Ectodermal cell (in vitro differentiated cells): ENCODE measurements around the gene IRF2. TPM values are rescaled to one million over a fixed set of nuclear protein-coding genes. Genes with fewer than 3 reads are reported as not detected.

Experiments
- H3K27ac ChIP-seq: 2 replicates; pipeline ENCODE4 v1.7.0; 2013; ENCODE audit warnings: mild to moderate bottlenecking, low read depth, low read length; ENCODE audit not compliant: insufficient read depth, poor library complexity, severe bottlenecking
- H3K27me3 ChIP-seq: 2 replicates; pipeline ENCODE4 v1.7.0; 2013; ENCODE audit warnings: mild to moderate bottlenecking, low read length; ENCODE audit not compliant: insufficient read depth, control insufficient read depth, poor library complexity, severe bottlenecking
- H3K36me3 ChIP-seq: one replicate; pipeline ENCODE4 v1.7.0; 2013; ENCODE audit warnings: low read length; ENCODE audit not compliant: control insufficient read depth, insufficient read depth
- H3K4me1 ChIP-seq: one replicate; pipeline ENCODE4 v1.7.0; 2013; ENCODE audit warnings: low read length; ENCODE audit not compliant: control insufficient read depth, insufficient read depth
- H3K4me3 ChIP-seq: 2 replicates; pipeline ENCODE4 v1.7.0; 2013; ENCODE audit warnings: low read depth, low read length, control low read depth; ENCODE audit not compliant: insufficient read depth
- H3K9me3 ChIP-seq: 2 replicates; pipeline ENCODE4 v1.7.0; 2013; ENCODE audit warnings: mild to moderate bottlenecking, low read length, moderate library complexity; ENCODE audit not compliant: control insufficient read depth
- WGBS, 2 experiments: methylation state at CpG; one replicate each; pipeline ENCODE4 v1.1.7; 2013; ENCODE audit warnings: missing lambda C conversion rate in 2 of 2; 5-methylcytosine and 5-hydroxymethylcytosine counted together
- polyA plus RNA-seq, 4 experiments: library from polyadenylated mRNA; stranded (reverse); fragments of 50-300 nt; gene quantifications; one replicate each; pipeline ENCODE4 v1.2.3, GENCODE V29; 2013

The IRF2 gene
- 7.3 TPM for polyA plus RNA-seq (2013, experiment 1 of 4)
- polyA plus RNA-seq (2013, experiment 2 of 4): 7.9 TPM
- polyA plus RNA-seq (2013, experiment 3 of 4): 6.2 TPM
- polyA plus RNA-seq (2013, experiment 4 of 4): 8.1 TPM

GRCh38 chr4:184474263-184475095 is at the start of gene IRF2:
Gene IRF2 (minus strand): TSS chr4:184474550. CDS start chr4:184429064, 45,486 bp downstream.
- peak within 1 kb of the TSS; percentile 60 for H3K27ac ChIP-seq
- H3K27me3 ChIP-seq: peaks cover 5% of the 10 kb centered on the region
- no peaks in the 10 kb centered on the region for H3K36me3 ChIP-seq
- H3K4me3 ChIP-seq: peak within 1 kb of the TSS; percentile 81
- H3K4me1 ChIP-seq: no peaks in the 10 kb centered on the region
- WGBS, 2 experiments: 0 to 1% methylated on average over 63 to 65 of the region's 66 CpGs
- H3K9me3 ChIP-seq: no peaks in the 10 kb centered on the region

GRCh38 chr4:184515606-184516005 is 41.3 kb upstream of the IRF2 start:
- H3K9me3 ChIP-seq: peaks cover 3% of the 10 kb centered on the region
- 79 to 84% methylated on average over 3 of the region's 3 CpGs for WGBS, 2 experiments
- peaks cover 21% of the 10 kb centered on the region for H3K4me1 ChIP-seq
- H3K4me3 ChIP-seq: no peak overlapping the region
- H3K27me3 ChIP-seq: no peaks in the 10 kb centered on the region
- no peaks in the 10 kb centered on the region for H3K36me3 ChIP-seq
- H3K27ac ChIP-seq: no peak overlapping the region

DNA sequence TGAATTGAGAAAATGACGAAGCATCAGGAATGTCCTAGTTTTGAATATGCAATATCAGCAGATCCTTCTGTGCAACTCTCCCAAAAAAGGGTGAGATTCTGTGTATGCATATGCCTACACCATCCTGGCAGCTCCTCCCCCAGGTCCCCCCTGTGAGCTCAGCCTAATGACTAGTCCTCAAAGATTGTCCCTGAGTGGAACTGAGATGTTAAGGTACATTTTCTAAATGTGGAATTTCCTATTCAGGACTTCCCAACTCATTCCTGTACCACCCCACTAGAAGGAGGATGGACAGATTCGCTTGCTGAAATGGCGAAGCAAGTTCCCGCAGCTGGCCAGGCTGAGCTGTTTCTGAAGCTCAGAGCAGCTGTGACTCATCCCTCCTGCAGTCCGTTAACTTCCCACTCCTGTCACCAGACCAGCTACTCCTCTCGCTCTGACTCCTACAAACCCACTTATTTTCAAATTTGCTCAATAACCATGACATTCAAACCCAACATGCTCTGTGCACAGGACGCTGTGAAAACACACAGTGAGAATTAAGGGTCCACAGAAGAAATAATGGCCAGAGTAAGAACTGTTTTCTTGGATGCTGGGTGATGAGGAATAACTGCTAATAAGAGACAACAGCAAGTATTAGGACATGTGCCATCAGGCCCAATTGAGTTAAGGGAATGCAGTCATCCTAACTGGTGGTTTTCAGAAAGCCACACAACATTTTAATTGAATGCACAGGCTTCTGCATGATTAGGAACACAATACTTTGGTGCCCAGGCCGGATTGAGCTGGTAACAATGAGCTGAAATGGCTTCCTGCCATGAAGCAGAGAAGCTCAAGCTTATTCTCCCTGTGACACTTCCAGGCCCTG is 40.0 kb upstream of the IRF2 start:
- H3K27ac ChIP-seq: no peak overlapping the region
- no peaks in the 10 kb centered on the region for H3K27me3 ChIP-seq
- H3K4me3 ChIP-seq: no peak overlapping the region
- H3K9me3 ChIP-seq: peaks cover 3% of the 10 kb centered on the region
- no peaks in the 10 kb centered on the region for H3K36me3 ChIP-seq
- peaks cover 21% of the 10 kb centered on the region for H3K4me1 ChIP-seq
- WGBS, 2 experiments: 78 to 79% methylated on average over 8 of the region's 8 CpGs

- Histone ChIP-seq H3K36me3 (no peaks in the 10 kb centered on the region), H3K9me3 (peaks cover 2% of the 10 kb centered on the region), H3K27me3 (no peaks in the 10 kb centered on the region), H3K4me1 (peaks cover 21% of the 10 kb centered on the region), H3K4me3 (no peak overlapping the region), H3K27ac (no peak overlapping the region)
- WGBS, 2 experiments: 94 to 96% methylated on average over 2 of the region's 2 CpGs
These were observed 39.4 kb upstream of the IRF2 start for GRCh38 chr4:184513802-184514120.

- WGBS, 2 experiments: 95 to 96% methylated on average over 5 of the region's 5 CpGs
- Histone ChIP-seq H3K4me1 (peaks cover 21% of the 10 kb centered on the region), H3K27ac (no peak overlapping the region), H3K27me3 (no peaks in the 10 kb centered on the region), H3K36me3 (no peaks in the 10 kb centered on the region), H3K9me3 (no peaks in the 10 kb centered on the region), H3K4me3 (no peak overlapping the region)
These were observed 36.8 kb upstream of the IRF2 start for GRCh38 chr4:184511156-184511555.

- H3K4me3 ChIP-seq: no peak overlapping the region
- no peaks in the 10 kb centered on the region for H3K9me3 ChIP-seq
- no peaks in the 10 kb centered on the region for H3K27me3 ChIP-seq
- no peaks in the 10 kb centered on the region for H3K36me3 ChIP-seq
- 94% methylated on average over 3 of the region's 3 CpGs for WGBS, 2 experiments
- peaks cover 21% of the 10 kb centered on the region for H3K4me1 ChIP-seq
- H3K27ac ChIP-seq: no peak overlapping the region
These were observed 36.1 kb upstream of the IRF2 start for GRCh38 chr4:184510401-184510800.

GRCh38 chr4:184506527-184507121 is 32.3 kb upstream of the IRF2 start:
- no peak overlapping the region for H3K4me3 ChIP-seq
- H3K27me3 ChIP-seq: no peaks in the 10 kb centered on the region
- H3K9me3 ChIP-seq: no peaks in the 10 kb centered on the region
- WGBS, 2 experiments: 92 to 94% methylated on average over 7 of the region's 7 CpGs
- no peaks in the 10 kb centered on the region for H3K36me3 ChIP-seq
- H3K27ac ChIP-seq: no peak overlapping the region
- H3K4me1 ChIP-seq: peaks cover 3% of the 10 kb centered on the region

DNA sequence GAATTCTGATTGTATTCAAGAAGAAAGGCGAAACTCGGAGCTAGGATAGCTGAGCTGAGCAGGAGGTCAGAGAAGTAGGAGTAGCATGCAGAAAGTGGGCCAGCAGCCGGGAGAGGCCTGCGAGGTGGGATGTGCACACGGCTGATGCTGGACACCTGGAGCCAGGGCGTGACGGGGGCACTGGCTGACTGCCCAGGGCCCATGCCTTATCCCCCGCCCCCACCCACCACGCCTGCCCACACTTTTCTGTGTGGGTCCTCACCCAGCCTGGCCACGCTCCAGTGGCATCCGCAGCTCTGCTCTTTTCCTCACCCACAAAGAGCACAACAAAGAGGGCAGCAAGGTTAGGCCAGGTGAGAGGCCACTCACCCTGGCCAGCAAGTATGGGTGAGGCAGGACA is 30.0 kb upstream of the IRF2 start:
- no peak overlapping the region for H3K27ac ChIP-seq
- no peaks in the 10 kb centered on the region for H3K27me3 ChIP-seq
- H3K4me3 ChIP-seq: no peak overlapping the region
- no peaks in the 10 kb centered on the region for H3K36me3 ChIP-seq
- no peaks in the 10 kb centered on the region for H3K4me1 ChIP-seq
- WGBS, 2 experiments: 89 to 90% methylated on average over 11 of the region's 11 CpGs
- H3K9me3 ChIP-seq: no peaks in the 10 kb centered on the region

- 94 to 95% methylated on average over 8 of the region's 8 CpGs for WGBS, 2 experiments
- H3K9me3 ChIP-seq: no peaks in the 10 kb centered on the region
- H3K36me3 ChIP-seq: no peaks in the 10 kb centered on the region
- no peak overlapping the region for H3K4me3 ChIP-seq
- H3K4me1 ChIP-seq: no peaks in the 10 kb centered on the region
- no peaks in the 10 kb centered on the region for H3K27me3 ChIP-seq
- H3K27ac ChIP-seq: no peak overlapping the region
These were observed 29.5 kb upstream of the IRF2 start for GRCh38 chr4:184503869-184504300.
